GM18526 (cell line): Measurements from ENCODE around the gene UNC45A.

Experiments
- POLR2A ChIP-seq: IDR thresholded peaks from 3 replicates; pipeline ENCODE4 v1.6.1; 2011; ENCODE audit not compliant: insufficient read length; ENCODE audit errors: extremely low read depth

The UNC45A gene

DNA sequence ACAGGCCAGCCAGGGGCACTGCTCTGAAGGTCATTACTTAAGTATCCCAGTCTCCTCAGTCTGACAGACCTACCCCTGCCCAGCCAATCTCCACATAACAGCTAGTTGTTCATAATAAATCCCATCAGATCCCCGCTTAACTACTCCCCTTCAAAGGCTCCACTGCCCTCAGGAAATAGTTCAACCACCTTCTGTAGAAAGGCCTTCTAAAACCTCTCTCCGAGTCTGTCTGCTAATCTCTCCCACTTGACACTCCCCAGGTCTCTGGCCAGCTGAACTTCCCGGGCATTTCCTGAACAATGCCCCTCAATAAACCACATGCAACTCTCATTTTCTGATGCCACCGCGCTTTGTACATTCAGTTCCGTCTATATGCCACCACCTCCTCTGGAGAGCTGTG is 53.2 kb downstream of the UNC45A start:
- TF ChIP-seq POLR2A = no peak

DNA sequence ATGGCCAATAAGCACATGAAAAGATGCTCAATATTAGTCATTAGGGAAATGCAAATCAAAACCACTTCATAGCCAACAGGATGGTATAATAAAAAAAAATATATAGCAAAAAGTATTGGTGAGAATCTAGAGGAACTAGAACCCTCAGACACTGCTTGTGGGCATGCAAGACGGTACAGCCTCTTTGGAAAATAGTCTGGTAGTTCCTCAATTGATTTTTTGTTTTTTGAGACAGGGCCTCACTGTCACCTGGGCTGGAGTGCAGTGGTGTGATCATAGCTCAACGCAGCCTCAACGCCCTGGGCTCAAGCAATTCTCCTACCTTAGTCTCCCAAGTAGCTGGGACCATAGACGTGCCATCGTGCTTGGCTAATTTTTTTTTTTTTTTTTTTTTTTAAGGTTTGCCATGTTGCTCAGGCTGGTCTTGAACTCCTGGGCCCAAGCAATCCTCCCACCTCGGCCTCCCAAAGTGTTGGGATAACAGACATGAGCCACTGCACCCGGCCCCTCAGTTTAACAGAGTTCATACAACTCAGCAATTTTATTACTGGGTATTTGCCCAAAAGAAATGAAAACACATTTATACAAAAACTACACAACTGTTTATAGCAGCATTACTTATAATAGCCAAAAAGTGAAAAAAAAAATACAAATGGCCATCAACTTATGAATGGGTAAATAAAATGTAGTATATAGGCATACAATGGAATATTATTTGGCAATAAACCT is 54.1 kb downstream of the UNC45A start:
- TF ChIP-seq POLR2A = no peak

DNA sequence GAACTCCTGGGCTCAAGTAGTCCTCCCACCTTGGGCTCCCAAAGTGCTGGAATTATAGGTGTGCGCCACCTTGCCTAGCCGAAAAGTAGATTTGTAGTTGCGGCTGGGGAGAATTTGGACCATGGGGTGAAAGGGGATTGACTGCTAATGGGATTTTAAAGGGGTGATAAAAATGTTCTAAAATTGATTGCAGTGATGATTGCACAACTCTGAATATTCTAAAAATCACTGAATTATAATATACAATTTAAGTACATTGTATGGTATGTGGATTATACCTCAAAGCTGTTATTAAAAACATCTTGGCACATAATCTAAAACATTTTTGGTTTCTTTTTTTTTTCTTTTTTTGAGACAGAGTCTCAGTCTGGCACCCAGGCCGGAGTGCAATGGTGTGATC is 55.4 kb downstream of the UNC45A start:
- TF ChIP-seq POLR2A = no peak

DNA sequence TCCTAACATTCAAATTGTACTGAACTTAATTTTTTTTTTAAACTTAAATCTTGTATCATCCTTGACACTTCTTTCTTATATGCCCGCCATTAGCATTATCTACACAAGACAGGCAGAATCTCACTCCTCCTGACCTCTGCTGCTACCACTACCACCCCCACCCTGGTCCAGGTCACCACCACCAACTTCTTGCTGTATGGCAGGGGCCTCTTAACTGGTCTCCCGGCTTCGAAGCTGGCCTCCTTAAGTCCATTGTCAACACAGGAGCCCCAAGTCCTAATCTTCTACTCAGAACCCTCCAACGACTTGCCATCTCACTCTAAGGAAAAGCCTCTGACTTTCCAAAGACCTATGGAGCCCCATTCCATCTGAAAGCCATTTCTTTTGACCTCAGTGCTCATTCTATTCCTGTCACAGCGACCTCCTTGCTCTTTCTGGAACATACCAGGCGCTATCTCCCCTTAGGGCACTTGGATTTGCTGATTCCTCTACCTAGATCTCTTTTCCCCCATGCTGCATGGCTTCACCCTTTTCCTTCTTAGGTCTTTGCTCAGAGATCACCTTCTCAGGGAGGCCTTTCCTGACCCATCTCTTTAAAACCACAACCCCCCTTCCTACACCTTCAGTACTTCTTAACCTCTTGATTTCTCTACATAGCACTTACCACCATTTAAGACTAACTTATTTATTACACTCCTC is 56.7 kb downstream of the UNC45A start:
- TF ChIP-seq POLR2A = no peak

DNA sequence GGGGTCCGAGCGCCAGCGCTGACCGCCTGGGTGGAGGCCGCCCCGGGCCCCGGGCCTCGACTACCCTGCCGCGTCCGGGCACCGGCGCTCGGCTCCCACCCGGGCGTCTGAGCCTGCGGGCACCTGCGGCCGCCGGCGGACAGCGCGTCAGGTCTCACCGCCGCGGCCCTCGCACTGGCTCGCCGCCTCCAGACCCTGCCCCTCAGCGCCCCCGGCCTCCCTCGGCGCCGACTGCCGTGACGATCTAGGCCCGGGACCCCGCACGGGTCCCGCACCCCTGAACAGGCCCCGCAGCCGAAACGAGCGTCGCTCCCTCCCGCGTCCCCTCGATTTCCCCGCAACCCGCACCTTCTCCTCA is 59.0 kb downstream of the UNC45A start:
- no peak for TF ChIP-seq POLR2A

DNA sequence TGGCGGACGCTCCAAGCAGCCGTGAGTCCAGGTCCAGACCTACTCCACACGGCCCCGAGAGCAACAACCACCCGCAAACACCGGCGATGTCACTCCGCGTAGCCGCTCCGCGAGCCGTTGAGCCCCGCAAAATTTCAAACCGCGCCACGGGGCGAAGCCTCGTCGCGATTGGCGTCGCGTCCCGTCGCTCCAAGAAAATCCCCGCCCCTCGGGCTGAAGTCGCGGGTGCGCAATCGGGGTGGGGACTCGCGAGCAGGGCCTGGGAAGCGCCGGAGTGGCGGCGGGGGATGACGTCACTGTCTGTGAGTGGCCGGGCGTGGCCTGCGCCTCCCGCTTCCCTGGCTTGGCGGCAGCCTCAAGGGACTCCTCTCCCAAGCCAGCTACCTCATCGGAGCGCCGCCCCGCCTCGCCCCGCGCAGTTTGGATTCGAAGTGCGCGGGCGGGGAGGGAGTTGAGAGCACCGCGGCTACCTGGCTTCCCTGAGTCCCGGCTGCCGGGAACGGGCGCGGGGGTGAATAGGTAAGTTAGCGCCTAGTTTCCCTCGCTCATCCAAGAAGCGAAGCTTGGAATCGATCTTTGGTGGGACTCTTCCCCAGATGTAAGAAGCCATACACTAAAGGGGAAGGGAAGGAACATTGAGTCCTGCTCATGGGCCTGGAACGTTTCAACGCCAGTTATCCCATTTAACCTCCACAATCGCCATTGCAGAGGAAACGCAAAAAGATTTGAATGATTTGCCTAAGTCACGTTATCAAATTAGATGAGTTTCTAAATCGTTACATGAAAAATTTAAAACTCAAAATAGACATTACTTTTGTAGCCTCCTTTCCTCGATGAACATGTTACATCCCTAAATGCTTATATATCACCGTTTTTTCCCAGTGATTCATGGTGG is 59.6 kb downstream of the UNC45A start, which contains the start of gene PRC1:
Gene PRC1, minus strand, starts transcription at position 119 of the 895 bp plus-strand sequence. Its CDS starts 118 bp downstream, at position 1.
- peak; percentile 82 for TF ChIP-seq POLR2A

DNA sequence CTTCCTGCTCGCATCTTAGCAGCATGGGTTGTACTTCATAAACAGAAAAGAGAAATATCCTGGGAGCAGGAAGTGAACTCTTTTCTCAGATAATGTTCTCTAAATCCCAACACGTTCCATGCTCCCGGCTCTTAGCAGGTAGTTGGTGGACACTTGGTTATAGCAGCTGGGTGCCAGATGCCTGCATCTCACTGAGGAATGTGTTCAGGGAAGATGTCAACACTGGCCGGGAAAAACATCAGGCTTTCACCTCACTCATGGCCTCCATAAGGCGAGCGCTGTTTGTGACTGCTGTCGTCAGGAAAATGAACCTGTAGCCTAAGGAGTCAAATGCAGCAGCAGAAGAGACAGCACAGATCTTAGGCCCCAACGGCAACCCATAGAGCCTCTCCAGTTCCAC is 63.7 kb downstream of the UNC45A start:
- TF ChIP-seq POLR2A = no peak

DNA sequence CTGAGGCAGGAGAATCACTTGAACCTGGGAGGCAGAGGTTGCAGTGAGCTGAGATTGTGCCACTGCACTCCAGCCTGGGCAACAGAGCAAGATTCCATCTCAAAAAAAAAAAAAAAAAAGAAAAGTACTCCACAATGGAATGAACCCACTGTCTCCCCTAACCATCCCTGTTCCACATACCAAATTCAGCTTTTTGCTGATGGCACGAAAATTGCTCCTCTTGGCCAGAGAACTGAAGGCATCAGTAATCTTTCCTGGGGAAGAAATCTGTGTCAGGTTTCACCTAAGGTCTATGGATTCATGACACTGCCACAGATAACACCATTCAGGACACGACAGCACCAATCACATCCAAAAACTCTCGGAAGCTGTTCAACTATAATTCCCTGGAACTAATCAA is 66.1 kb downstream of the UNC45A start:
- TF ChIP-seq POLR2A = no peak
